Upper lobe of left lung (tissue), 4 donors: ENCODE data around the gene GIN1.

Experiments
- CTCF ChIP-seq, 6 experiments: fragments of 450-650 bp in 4 of 6; fragments of 200-600 bp in 2 of 6; sonication (generic) in 2 of 6; IDR thresholded peaks; one replicate each; pipeline ENCODE4 v1.5.1; 2016 to 2019; ENCODE audit warnings: antibody characterized with exemption in 6 of 6
- EP300 ChIP-seq, 4 donors: sonication (generic); formaldehyde crosslinking; IDR thresholded peaks; one replicate each; pipeline ENCODE4 v1.5.1; 2017; ENCODE audit warnings: antibody characterized with exemption in 4 of 4, control low read depth in 2 of 4
- POLR2A ChIP-seq, 4 donors: fragments of 450-650 bp; IDR thresholded peaks; one replicate each; pipeline ENCODE4 v1.5.1; 2016 to 2017; ENCODE audit warnings: antibody characterized with exemption in 4 of 4, mild to moderate bottlenecking in 2 of 4
- POLR2AphosphoS5 ChIP-seq, 2 donors: sonication (generic); formaldehyde crosslinking; IDR thresholded peaks; one replicate each; pipeline ENCODE4 v1.5.1; 2017; ENCODE audit warnings: antibody characterized with exemption in 2 of 2

GRCh38 chr5:103041071-103041676, 78.8 kb downstream of the GIN1 start:
- no peak for TF ChIP-seq POLR2A (IDR thresholded peaks at IDR 0.05)
- TF ChIP-seq CTCF (IDR thresholded peaks at IDR 0.05), result peak in 4 of 6 experiments; percentile 17 to 44 (median 30)
- no peak for TF ChIP-seq POLR2AphosphoS5 (IDR thresholded peaks at IDR 0.05)
- TF ChIP-seq EP300 (IDR thresholded peaks at IDR 0.05), result no peak
